HEK293 (cell line): ENCODE results near the gene TBXA2R.
A peak's percentile ranks its signal among the peaks of the same experiment; 100 is the strongest.

Experiments used
- CTCF ChIA-PET: fragments of 350-600 bp; formaldehyde crosslinking; extraction: SDS; loops from one replicate; lab custom pipeline; 2021; ENCODE audit warnings: antibody characterized with exemption; lab: Yijun Ruan, JAX
- POLR2A ChIA-PET: fragments of 300-600 bp; formaldehyde crosslinking; extraction: SDS; loops from one replicate; lab custom pipeline; 2020; ENCODE audit warnings: antibody characterized with exemption, inconsistent platforms; lab: Yijun Ruan, JAX
- H3K27ac ChIP-seq: fragments of 200-500 bp; sonication (Bioruptor generic); 2 replicates; pipeline ENCODE4 v1.5.1; 2014; ENCODE audit warnings: low read depth, low read length, control low read depth, inconsistent platforms; ENCODE audit errors: extremely low read depth
- H3K36me3 ChIP-seq, 2 experiments: fragments of 200-500 bp in 1 of 2; sonication (Bioruptor generic) in 1 of 2; 1 replicate in 1 of 2; 2 replicates in 1 of 2; pipeline ENCODE4 v1.5.1; 2014 to 2017; ENCODE audit warnings: inconsistent platforms in 2 of 2, low read length in 2 of 2; ENCODE audit not compliant: control insufficient read depth in 2 of 2, insufficient read depth in 1 of 2
- H3K4me1 ChIP-seq: fragments of 200-500 bp; sonication (Bioruptor generic); 2 replicates; pipeline ENCODE4 v1.5.1; 2014; ENCODE audit warnings: mild to moderate bottlenecking, low read length, inconsistent platforms; ENCODE audit not compliant: control insufficient read depth, insufficient read depth
- H3K4me3 ChIP-seq: 2 replicates; pipeline ENCODE4 v1.5.1; 2011; ENCODE audit warnings: low read depth, mild to moderate bottlenecking, control low read depth, low read length, moderate library complexity
- H3K9me3 ChIP-seq: fragments of 200-500 bp; sonication (Bioruptor generic); 2 replicates; pipeline ENCODE4 v1.5.1; 2014; ENCODE audit warnings: low read depth, low read length, inconsistent platforms; ENCODE audit not compliant: control insufficient read depth, insufficient read depth
- GLI2 ChIP-seq: fragments of 450-650 bp; formaldehyde crosslinking; IDR thresholded peaks from 2 replicates; pipeline ENCODE4; 2017; ENCODE audit warnings: missing biosample characterization, missing genetic modification characterization, low read depth, borderline replicate concordance
- TCF7L2 ChIP-seq: IDR thresholded peaks from 2 replicates; pipeline ENCODE4 v1.6.1; 2011; ENCODE audit warnings: low read depth, mild to moderate bottlenecking, inconsistent platforms, low read length, moderate library complexity, borderline replicate concordance
- ZBTB20 ChIP-seq: fragments of 450-650 bp; formaldehyde crosslinking; IDR thresholded peaks from 2 replicates; pipeline ENCODE4 v1.5.1; 2016; ENCODE audit warnings: missing biosample characterization, missing genetic modification characterization
- ZNF121 ChIP-seq: fragments of 450-650 bp; formaldehyde crosslinking; IDR thresholded peaks from 2 replicates; pipeline ENCODE4 v1.5.1; 2016; ENCODE audit warnings: missing biosample characterization, missing genetic modification characterization
- ZNF175 ChIP-seq: fragments of 450-650 bp; formaldehyde crosslinking; IDR thresholded peaks from 2 replicates; pipeline ENCODE4 v1.5.1; 2016; ENCODE audit warnings: missing biosample characterization, missing genetic modification characterization
- ZNF350 ChIP-seq: fragments of 450-650 bp; formaldehyde crosslinking; IDR thresholded peaks from 2 replicates; pipeline ENCODE4 v1.5.0; 2017; ENCODE audit warnings: missing biosample characterization, mild to moderate bottlenecking, missing genetic modification characterization
- ZNF366 ChIP-seq: fragments of 450-650 bp; formaldehyde crosslinking; conservative IDR thresholded peaks from 2 replicates; pipeline ENCODE4 v1.5.1; 2016; ENCODE audit warnings: missing biosample characterization, missing genetic modification characterization
- ZNF629 ChIP-seq: fragments of 450-650 bp; formaldehyde crosslinking; IDR thresholded peaks from 2 replicates; pipeline ENCODE4 v1.5.1; 2017; ENCODE audit warnings: missing biosample characterization, missing genetic modification characterization
- ZNF704 ChIP-seq: fragments of 450-650 bp; formaldehyde crosslinking; IDR thresholded peaks from 2 replicates; pipeline ENCODE4 v1.5.1; 2016; ENCODE audit warnings: missing biosample characterization, missing genetic modification characterization
- ZNF830 ChIP-seq: fragments of 450-650 bp; IDR thresholded peaks from 2 replicates; pipeline ENCODE4 v1.5.0; 2018; ENCODE audit warnings: missing biosample characterization, missing genetic modification characterization, low read depth, mild to moderate bottlenecking, moderate library complexity
- ZSCAN4 ChIP-seq: fragments of 450-650 bp; formaldehyde crosslinking; IDR thresholded peaks from 2 replicates; pipeline ENCODE4 v1.5.1; 2017; ENCODE audit warnings: missing biosample characterization, missing genetic modification characterization
- TF ChIP-seq, protein P1 (sequence below): fragments of 450-650 bp; formaldehyde crosslinking; IDR thresholded peaks from 2 replicates; pipeline ENCODE4 v1.5.1; 2016; ENCODE audit warnings: missing biosample characterization, missing genetic modification characterization

Gene TBXA2R

DNA sequence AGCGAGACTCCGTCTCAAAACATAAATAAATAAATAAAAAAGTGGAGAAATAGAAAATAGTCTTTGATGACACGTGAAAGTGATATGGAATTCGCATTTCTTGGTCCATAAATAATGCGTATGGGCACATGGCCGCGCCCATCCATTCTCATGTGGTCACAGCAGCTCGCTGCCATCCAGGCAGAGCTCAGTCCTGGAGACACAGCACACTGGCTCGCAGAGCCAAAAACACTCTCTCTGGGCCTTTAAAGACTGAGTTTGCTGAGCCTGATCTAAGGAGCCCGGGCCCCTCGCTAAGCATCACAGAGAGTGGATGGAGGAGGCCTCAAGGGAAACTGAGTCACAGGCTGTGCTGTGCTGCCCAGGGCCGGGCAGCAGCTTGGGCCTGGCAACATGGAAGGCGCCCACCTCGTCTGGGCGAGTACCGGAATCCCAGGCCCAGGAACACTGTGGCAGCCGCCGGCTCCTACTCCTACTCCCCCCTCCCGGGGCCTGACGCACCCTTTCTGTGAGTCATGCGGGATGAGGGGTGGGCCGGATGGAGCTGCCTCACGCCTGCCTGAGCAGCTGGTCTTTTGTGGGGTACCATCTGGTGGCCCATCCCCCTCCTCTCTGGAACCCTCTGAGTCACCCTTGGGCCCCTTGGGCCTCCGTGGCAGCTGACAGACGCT is 48.9 kb upstream of the TBXA2R start:
- H3K4me3 ChIP-seq = no peak overlapping the region
- no peaks in the 10 kb centered on the region for H3K4me1 ChIP-seq
- H3K9me3 ChIP-seq = no peaks in the 10 kb centered on the region
- TF ChIP-seq ZNF350 (tag by site-specific recombination) (no peak), ZNF830 (tag by site-specific recombination) (no peak), GLI2 (no peak), ZSCAN4 (no peak), TCF7L2 (no peak)
- TF ChIP-seq, protein P1, sequence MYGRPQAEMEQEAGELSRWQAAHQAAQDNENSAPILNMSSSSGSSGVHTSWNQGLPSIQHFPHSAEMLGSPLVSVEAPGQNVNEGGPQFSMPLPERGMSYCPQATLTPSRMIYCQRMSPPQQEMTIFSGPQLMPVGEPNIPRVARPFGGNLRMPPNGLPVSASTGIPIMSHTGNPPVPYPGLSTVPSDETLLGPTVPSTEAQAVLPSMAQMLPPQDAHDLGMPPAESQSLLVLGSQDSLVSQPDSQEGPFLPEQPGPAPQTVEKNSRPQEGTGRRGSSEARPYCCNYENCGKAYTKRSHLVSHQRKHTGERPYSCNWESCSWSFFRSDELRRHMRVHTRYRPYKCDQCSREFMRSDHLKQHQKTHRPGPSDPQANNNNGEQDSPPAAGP (tag by site-specific recombination) = peak; percentile 63; the same call in 1 of the 2 replicates
- CTCF ChIA-PET = interaction anchor here (0.6 to 0.9 kb wide), 2 partner anchors 42 to 44 kb away, joined by 3 read pairs; no protein-coding TSS in a partner anchor
- H3K27ac ChIP-seq = no peak overlapping the region
- peaks cover 0 to 68% of the 10 kb centered on the region in 2 experiments; a peak in 2 of 3 replicates for H3K36me3 ChIP-seq
- POLR2A ChIA-PET = interaction anchor here (0.5 kb wide), 2 partner anchors 216 to 1271 kb away, joined by 3 to 4 read pairs; no protein-coding TSS in a partner anchor

- TF ChIP-seq ZNF121 (0 out of 2 replicates have a peak, but pooled peaks have one; percentile 20), ZBTB20 (no peak)
- Histone ChIP-seq H3K9me3 (no peaks in the 10 kb centered on the region), H3K27ac (no peak overlapping the region), H3K4me3 (no peak overlapping the region), H3K36me3 (peaks cover 0 to 61% of the 10 kb centered on the region in 2 experiments; a peak in 2 of 3 replicates), H3K4me1 (no peaks in the 10 kb centered on the region)
- POLR2A ChIA-PET = interaction anchor here (1.0 kb wide), 1 partner anchor 27 kb away, joined by 3 read pairs; no protein-coding TSS in a partner anchor
- CTCF ChIA-PET = interaction anchor here (0.6 to 1.0 kb wide), 6 partner anchors 9 to 185 kb away, joined by 3 to 4 read pairs (median 3); no protein-coding TSS in a partner anchor
These were observed 47.3 kb upstream of the TBXA2R start for GRCh38 chr19:3653865-3654513.

- no peak overlapping the region for H3K4me3 ChIP-seq
- TF ChIP-seq ZNF175 = no peak
- no peak for TF ChIP-seq ZNF366 (tag by site-specific recombination)
- no peak for TF ChIP-seq ZNF629 (tag by site-specific recombination)
- no peak for TF ChIP-seq ZNF704 (tag by site-specific recombination)
- ChIA-PET POLR2A (interaction anchor here (1.0 kb wide), 1 partner anchor 26 kb away, joined by 3 read pairs; no protein-coding TSS in a partner anchor), CTCF (interaction anchor here (0.6 kb wide), 1 partner anchor 184 kb away, joined by 4 read pairs; no protein-coding TSS in a partner anchor)
- no peaks in the 10 kb centered on the region for H3K4me1 ChIP-seq
- H3K36me3 ChIP-seq = peaks cover 0 to 53% of the 10 kb centered on the region in 2 experiments; a peak in 2 of 3 replicates
- no peaks in the 10 kb centered on the region for H3K9me3 ChIP-seq
- no peak overlapping the region for H3K27ac ChIP-seq
These were observed 46.6 kb upstream of the TBXA2R start for GRCh38 chr19:3653081-3653795.
